Activated CD8-positive, alpha-beta T cell treated with anti-CD3 and anti-CD28 coated beads, Interleukin-2, amount 10 ng/mL, durations not matched to agents 7 days and 5 days (primary cell): ENCODE results near the gene DUOX1. TPM values are rescaled to one million over a fixed set of nuclear protein-coding genes. Genes with fewer than 3 reads are reported as not detected.
A peak's percentile ranks its signal among the peaks of the same experiment; 100 is the strongest.

Source experiments
- ATAC-seq: fragments of 150-1000 bp; cut with Tn5 transposase; one replicate; pipeline ENCODE4 v1.10.0; 2021; ENCODE audit warnings: moderate library complexity
- CTCF ChIA-PET: fragments of 350-600 bp; sonication (Branson Sonifier 250); formaldehyde crosslinking; loops from one replicate; lab custom pipeline; 2021; ENCODE audit warnings: antibody characterized with exemption; lab: Charles Lee
- POLR2A ChIA-PET: fragments of 350-600 bp; sonication (Branson Sonifier 250); formaldehyde crosslinking; loops from one replicate; lab custom pipeline; 2021; ENCODE audit warnings: antibody characterized with exemption; lab: Charles Lee
- DNase-seq: peaks from one replicate; pipeline ENCODE4 v3.0.0-alpha.2; 2020
- H3K27ac Mint-ChIP-seq: one replicate; pipeline ENCODE4 v1.8.0; 2021; ENCODE audit warnings: mild to moderate bottlenecking, mixed read lengths
- H3K27me3 Mint-ChIP-seq: one replicate; pipeline ENCODE4 v1.8.0; 2021; ENCODE audit warnings: low read depth, mixed read lengths
- H3K36me3 Mint-ChIP-seq: one replicate; pipeline ENCODE4 v1.8.0; 2021; ENCODE audit warnings: low read depth, mixed read lengths
- H3K4me1 Mint-ChIP-seq: one replicate; pipeline ENCODE4 v1.8.0; 2021; ENCODE audit warnings: low read depth, mixed read lengths
- H3K4me3 Mint-ChIP-seq: one replicate; pipeline ENCODE4 v1.8.0; 2021; ENCODE audit warnings: mild to moderate bottlenecking, mixed read lengths
- H3K9me3 Mint-ChIP-seq: one replicate; pipeline ENCODE4 v1.8.0; 2022; ENCODE audit warnings: mixed read lengths; ENCODE audit not compliant: insufficient read depth
- total RNA-seq, 2 experiments: library from RNA; stranded (reverse); gene quantifications; one replicate each; pipeline ENCODE4 v1.2.3, GENCODE V29; 2021

DUOX1 gene
- total RNA-seq, 2 experiments from 2014 or later: not detected

GRCh38 chr15:45201557-45201859 lies 71.7 kb downstream of the DUOX1 start:
- DNase-seq (no peak), ATAC-seq (no peak)
- H3K4me1 Mint-ChIP-seq: peaks cover 19% of the 10 kb centered on the region
- no peak overlapping the region for H3K27ac Mint-ChIP-seq
- H3K4me3 Mint-ChIP-seq: no peak overlapping the region
- H3K27me3 Mint-ChIP-seq: peaks cover 1% of the 10 kb centered on the region
- H3K36me3 Mint-ChIP-seq: peaks cover 3% of the 10 kb centered on the region
- ChIA-PET POLR2A (interaction anchor here (0.7 to 4.9 kb wide), 10 partner anchors 9 to 385 kb away, joined by 3 to 33 read pairs (median 5); partner anchors contain the start of genes BLOC1S6 and SHF), CTCF (interaction anchor here (0.9 to 13.7 kb wide), 9 partner anchors 12 to 256 kb away, joined by 3 to 191 read pairs (median 6); a partner anchor contains a TSS)
- H3K9me3 Mint-ChIP-seq: no peaks in the 10 kb centered on the region

GRCh38 chr15:45201869-45202268 lies 72.1 kb downstream of the DUOX1 start:
- Mint-ChIP-seq H3K36me3 (peaks cover 3% of the 10 kb centered on the region), H3K27me3 (peaks cover 1% of the 10 kb centered on the region)
- CTCF ChIA-PET: interaction anchor here (0.7 to 13.7 kb wide), 6 partner anchors 23 to 256 kb away, joined by 3 to 191 read pairs (median 10); a partner anchor contains a TSS

GRCh38 chr15:45203182-45203581 lies 73.4 kb downstream of the DUOX1 start:
- POLR2A ChIA-PET: interaction anchor here (0.9 kb wide), 1 partner anchor 199 kb away, joined by 4 read pairs; a partner anchor contains a TSS
- Mint-ChIP-seq H3K27ac (no peak overlapping the region), H3K4me1 (peaks cover 13% of the 10 kb centered on the region), H3K36me3 (peaks cover 3% of the 10 kb centered on the region), H3K9me3 (no peaks in the 10 kb centered on the region), H3K27me3 (peaks cover 6% of the 10 kb centered on the region), H3K4me3 (no peak overlapping the region)
- CTCF ChIA-PET: interaction anchor here (0.8 to 13.7 kb wide), 10 partner anchors 13 to 411 kb away, joined by 3 to 191 read pairs (median 10); partner anchors contain the start of gene SHF
- ATAC-seq: no peak
- DNase-seq: no peak

More at GRCh38 chr15:45201869-45202268, 72.1 kb downstream of the DUOX1 start:
- ATAC-seq (no peak), DNase-seq (no peak)
- H3K4me3 Mint-ChIP-seq: no peak overlapping the region
- H3K4me1 Mint-ChIP-seq: peaks cover 19% of the 10 kb centered on the region
- POLR2A ChIA-PET: interaction anchor here (2.9 to 4.9 kb wide), 2 partner anchors 17 to 35 kb away, joined by 10 to 33 read pairs; no protein-coding TSS in a partner anchor
- H3K9me3 Mint-ChIP-seq: no peaks in the 10 kb centered on the region
- H3K27ac Mint-ChIP-seq: no peak overlapping the region

GRCh38 chr15:45205192-45205591 lies 75.4 kb downstream of the DUOX1 start:
- no peaks in the 10 kb centered on the region for H3K36me3 Mint-ChIP-seq
- no peak overlapping the region for H3K4me3 Mint-ChIP-seq
- H3K27me3 Mint-ChIP-seq: peaks cover 6% of the 10 kb centered on the region
- ChIA-PET POLR2A (interaction anchor here (1.2 to 2.2 kb wide), 4 partner anchors 17 to 197 kb away, joined by 3 to 11 read pairs (median 8); partner anchors contain the start of gene SHF), CTCF (interaction anchor here (0.5 to 13.7 kb wide), 35 partner anchors 10 to 915 kb away, joined by 3 to 191 read pairs (median 4); partner anchors contain the start of genes GATM and SHF)
- peak; percentile 28 for ATAC-seq
- no peak overlapping the region for H3K27ac Mint-ChIP-seq
- H3K9me3 Mint-ChIP-seq: no peaks in the 10 kb centered on the region
- DNase-seq: peak; percentile 78
- H3K4me1 Mint-ChIP-seq: peaks cover 5% of the 10 kb centered on the region

- POLR2A ChIA-PET: interaction anchor here (0.6 kb wide), 1 partner anchor 21 kb away, joined by 4 read pairs; no protein-coding TSS in a partner anchor
- peaks cover 13% of the 10 kb centered on the region for H3K27me3 Mint-ChIP-seq
- CTCF ChIA-PET: interaction anchor here (0.7 to 13.7 kb wide), 6 partner anchors 8 to 404 kb away, joined by 3 to 191 read pairs (median 4); no protein-coding TSS in a partner anchor
Measured at GRCh38 chr15:45212493-45212892, 82.7 kb downstream of the DUOX1 start.

More at GRCh38 chr15:45212493-45212892, 82.7 kb downstream of the DUOX1 start:
- H3K9me3 Mint-ChIP-seq: no peaks in the 10 kb centered on the region
- H3K4me3 Mint-ChIP-seq: no peak overlapping the region
- H3K27ac Mint-ChIP-seq: no peak overlapping the region
- H3K36me3 Mint-ChIP-seq: no peaks in the 10 kb centered on the region
- no peak for DNase-seq
- H3K4me1 Mint-ChIP-seq: no peaks in the 10 kb centered on the region
- no peak for ATAC-seq

Other genes starting within 250 kb of the DUOX1 start
- not detected for gene TERB2, start 173.3 kb upstream of the DUOX1 start, total RNA-seq
- 1 to 10 TPM; 7.1 to 7.5 TPM for gene SORD, start 106.8 kb upstream of the DUOX1 start, total RNA-seq
- not detected for gene DUOX2, start 15.8 kb upstream of the DUOX1 start, total RNA-seq
- gene DUOXA2, start 15.7 kb upstream of the DUOX1 start, total RNA-seq: not detected
- gene DUOXA1, start 115 bp upstream of the DUOX1 start, total RNA-seq: not detected
- 1 to 10 TPM in 1 of 2 experiments, under 1 TPM in 1; 0.57 to 1.3 TPM for gene SHF, start 58.0 kb downstream of the DUOX1 start, total RNA-seq
- not detected for gene SLC28A2, start 122.2 kb downstream of the DUOX1 start, total RNA-seq
- gene GATM, start 248.6 kb downstream of the DUOX1 start, total RNA-seq: 1 to 10 TPM; 1.5 to 1.6 TPM